ENCODE results near the gene SIAH2. TPM values are rescaled to one million over a fixed set of nuclear protein-coding genes. Genes with fewer than 3 reads are reported as not detected.

The SIAH2 gene
- total RNA-seq: 10 to 100 TPM; 14.8 to 30.0 TPM

GRCh38 chr3:150763122-150763840 is at the start of gene SIAH2:
Gene SIAH2 (minus strand): TSS chr3:150763169. CDS start chr3:150762849, 320 bp downstream.
- Histone ChIP-seq H3K4me1 (peaks cover 0 to 35% of the 10 kb centered on the region in 2 donors), H3K27me3 (no peaks in the 10 kb centered on the region)

GRCh38 chr3:150811984-150812383 is 49.0 kb upstream of the SIAH2 start:
- Histone ChIP-seq H3K36me3 (no peaks in the 10 kb centered on the region), H3K4me3 (no peak overlapping the region), H3K27me3 (no peaks in the 10 kb centered on the region), H3K27ac (no peak overlapping the region), H3K4me1 (no peaks in the 10 kb centered on the region), H3K9me3 (no peaks in the 10 kb centered on the region)
- DNase-seq (ENCODE audit: low spot score): no peak
- no peak for TF ChIP-seq CTCF (IDR thresholded peaks at IDR 0.05)

More at GRCh38 chr3:150763122-150763840, at the start of gene SIAH2:
- Histone ChIP-seq H3K36me3 (peaks cover 9% of the 10 kb centered on the region), H3K9me3 (no peaks in the 10 kb centered on the region), H3K27ac (peak within 1 kb of the TSS; percentile 99), H3K4me3 (peak within 1 kb of the TSS; percentile 72 to 73)
- peak; percentile 94 for DNase-seq (ENCODE audit: low spot score)
- TF ChIP-seq CTCF (IDR thresholded peaks at IDR 0.05): no peak

GRCh38 chr3:150810641-150811040 is 47.7 kb upstream of the SIAH2 start:
- Histone ChIP-seq H3K4me1 (no peaks in the 10 kb centered on the region), H3K27ac (no peak overlapping the region), H3K36me3 (no peaks in the 10 kb centered on the region), H3K27me3 (no peaks in the 10 kb centered on the region), H3K9me3 (no peaks in the 10 kb centered on the region), H3K4me3 (no peak overlapping the region)
- DNase-seq (ENCODE audit: low spot score): no peak
- no peak for TF ChIP-seq CTCF (IDR thresholded peaks at IDR 0.05)

GRCh38 chr3:150806185-150806835 is 43.3 kb upstream of the SIAH2 start:
- no peak for DNase-seq (ENCODE audit: low spot score)
- TF ChIP-seq CTCF (IDR thresholded peaks at IDR 0.05): no peak
- Histone ChIP-seq H3K9me3 (no peaks in the 10 kb centered on the region), H3K27ac (no peak overlapping the region), H3K27me3 (no peaks in the 10 kb centered on the region), H3K36me3 (no peaks in the 10 kb centered on the region), H3K4me3 (no peak overlapping the region), H3K4me1 (no peaks in the 10 kb centered on the region)

- no peak overlapping the region for H3K27ac ChIP-seq
- no peaks in the 10 kb centered on the region for H3K36me3 ChIP-seq
- H3K4me3 ChIP-seq: no peak overlapping the region
- H3K27me3 ChIP-seq: no peaks in the 10 kb centered on the region
- H3K9me3 ChIP-seq: no peaks in the 10 kb centered on the region
- TF ChIP-seq CTCF (IDR thresholded peaks at IDR 0.05): no peak
- DNase-seq (ENCODE audit: low spot score): no peak
- no peaks in the 10 kb centered on the region for H3K4me1 ChIP-seq
These were observed 42.4 kb upstream of the SIAH2 start for GRCh38 chr3:150805354-150805753.
